IMR-90 (cell line): ENCODE results near the gene CYS1. TPM values are rescaled to one million over a fixed set of nuclear protein-coding genes. Genes with fewer than 3 reads are reported as not detected.

Experiments used
- ATAC-seq: fragments of 200-7000 bp; cut with Tn5 transposase; 2 replicates; pipeline ENCODE4 v1.9.1; 2020; ENCODE audit warnings: low read depth, mild to moderate bottlenecking, moderate library complexity
- BruUV-seq: library from RNA; stranded (reverse); fragments of 400-500 nt; replicated peaks from 2 replicates; lab custom pipeline; 2021; lab: Mats Ljungman, UMichigan
- CTCF ChIA-PET: fragments of 300-600 bp; formaldehyde crosslinking; extraction: SDS; loops from one replicate; lab custom pipeline; 2021; ENCODE audit warnings: antibody characterized with exemption; lab: Yijun Ruan, JAX
- POLR2A ChIA-PET: fragments of 300-600 bp; sonication (Branson Sonifier 250); formaldehyde crosslinking; loops from one replicate; lab custom pipeline; 2022; ENCODE audit warnings: antibody characterized with exemption; ENCODE audit not compliant: unreplicated experiment; lab: Charles Lee
- DNase-seq: peaks from one replicate; pipeline ENCODE4 v3.0.0; 2013
- H2AFZ ChIP-seq: replicated peaks from 2 replicates; pipeline ENCODE3; 2013; ENCODE audit warnings: low read length, mild to moderate bottlenecking; ENCODE audit not compliant: poor library complexity
- H2AK5ac ChIP-seq: 2 replicates; pipeline ENCODE4 v1.6.1; 2013; ENCODE audit warnings: low read depth, low read length, inconsistent platforms
- H2AK9ac ChIP-seq: replicated peaks from 2 replicates; pipeline ENCODE3; 2013; ENCODE audit warnings: mild to moderate bottlenecking, low read depth, low read length, moderate library complexity; ENCODE audit not compliant: poor library complexity
- H2BK120ac ChIP-seq: 2 replicates; pipeline ENCODE4 v1.6.1; 2013; ENCODE audit warnings: low read depth, low read length, inconsistent platforms
- H2BK15ac ChIP-seq: 3 replicates; pipeline ENCODE4 v1.6.1; 2013; ENCODE audit warnings: low read depth, low read length, inconsistent platforms
- H2BK20ac ChIP-seq: 2 replicates; pipeline ENCODE4 v1.6.1; 2013; ENCODE audit warnings: low read depth, mild to moderate bottlenecking, inconsistent platforms, low read length, moderate library complexity
- H2BK5ac ChIP-seq: 2 replicates; pipeline ENCODE4 v1.6.1; 2013; ENCODE audit warnings: mild to moderate bottlenecking, low read depth, low read length, inconsistent platforms; ENCODE audit not compliant: poor library complexity, severe bottlenecking
- H3K14ac ChIP-seq: replicated peaks from 2 replicates; pipeline ENCODE4 v1.6.1; 2013; ENCODE audit warnings: low read depth, low read length, inconsistent platforms
- H3K18ac ChIP-seq: 2 replicates; pipeline ENCODE4 v1.6.1; 2013; ENCODE audit warnings: low read depth, low read length, control low read depth
- H3K23ac ChIP-seq: 2 replicates; pipeline ENCODE4 v1.6.1; 2013; ENCODE audit warnings: low read depth, low read length, inconsistent platforms
- H3K27ac ChIP-seq: 2 replicates; pipeline ENCODE4 v1.5.1; 2013; ENCODE audit warnings: mild to moderate bottlenecking, control low read depth, low read length; ENCODE audit not compliant: insufficient read depth
- H3K27me3 ChIP-seq: 2 replicates; pipeline ENCODE4 v1.6.1; 2013; ENCODE audit warnings: low read length; ENCODE audit not compliant: control insufficient read depth, insufficient read depth
- H3K36me3 ChIP-seq: 2 replicates; pipeline ENCODE4 v1.6.1; 2013; ENCODE audit warnings: low read length, mixed read lengths; ENCODE audit not compliant: control insufficient read depth, insufficient read depth
- H3K4ac ChIP-seq: 2 replicates; pipeline ENCODE4 v1.6.1; 2013; ENCODE audit warnings: low read depth, low read length, inconsistent platforms
- H3K4me1 ChIP-seq: 2 replicates; pipeline ENCODE4 v1.6.1; 2013; ENCODE audit warnings: low read length, mixed read lengths; ENCODE audit not compliant: control insufficient read depth, insufficient read depth
- H3K4me2 ChIP-seq: 2 replicates; pipeline ENCODE4 v1.6.1; 2013; ENCODE audit warnings: low read depth, mild to moderate bottlenecking, control low read depth, low read length, moderate library complexity
- H3K4me3 ChIP-seq: 2 replicates; pipeline ENCODE4 v1.5.1; 2013; ENCODE audit warnings: low read depth, mild to moderate bottlenecking, control low read depth, low read length, moderate library complexity; ENCODE audit not compliant: insufficient read depth
- H3K56ac ChIP-seq: 2 replicates; pipeline ENCODE4 v1.6.1; 2013; ENCODE audit warnings: low read length, inconsistent platforms; ENCODE audit not compliant: insufficient read depth; ENCODE audit errors: extremely low read depth
- H3K79me1 ChIP-seq, 2 experiments: 2 replicates each; pipeline ENCODE4 v1.6.1; 2013; ENCODE audit warnings: low read length in 2 of 2, inconsistent platforms in 1 of 2, low read depth in 1 of 2
- H3K9ac ChIP-seq: 2 replicates; pipeline ENCODE4 v1.6.1; 2013; ENCODE audit warnings: low read depth, low read length, control low read depth
- H3K9me1 ChIP-seq: 2 replicates; pipeline ENCODE4 v1.6.1; 2013; ENCODE audit warnings: low read length, inconsistent platforms; ENCODE audit not compliant: insufficient read depth
- H3K9me3 ChIP-seq: 2 replicates; pipeline ENCODE4 v1.6.1; 2013; ENCODE audit warnings: low read length; ENCODE audit not compliant: control insufficient read depth, insufficient read depth
- H4K20me1 ChIP-seq: 2 replicates; pipeline ENCODE4 v1.6.1; 2013; ENCODE audit warnings: low read length, inconsistent platforms; ENCODE audit not compliant: insufficient read depth
- H4K5ac ChIP-seq: 2 replicates; pipeline ENCODE4 v1.6.1; 2013; ENCODE audit warnings: mild to moderate bottlenecking, low read depth, low read length, control low read depth
- H4K8ac ChIP-seq, 2 experiments: 2 replicates each; pipeline ENCODE4 v1.6.1; 2013; ENCODE audit warnings: low read depth in 2 of 2, low read length in 2 of 2, control low read depth in 1 of 2, inconsistent platforms in 1 of 2
- H4K91ac ChIP-seq: 2 replicates; pipeline ENCODE4 v1.6.1; 2013; ENCODE audit warnings: low read depth, low read length, inconsistent platforms; ENCODE audit not compliant: insufficient read depth
- CEBPB ChIP-seq: IDR thresholded peaks from 2 replicates; pipeline ENCODE4 v1.6.1; 2012; ENCODE audit warnings: low read depth, low read length, improper control_type of control experiment
- CHD1 ChIP-seq: IDR thresholded peaks from 2 replicates; pipeline ENCODE4 v1.6.1; 2012; ENCODE audit warnings: low read depth, low read length, improper control_type of control experiment
- MAFK ChIP-seq: IDR thresholded peaks from 2 replicates; pipeline ENCODE4 v1.6.1; 2012; ENCODE audit warnings: low read depth, low read length, improper control_type of control experiment
- WGBS, 2 experiments: methylation state at CpG; one replicate each; pipeline versions ENCODE4 v1.1.5 to v1.1.7; 2013; ENCODE audit warnings: missing lambda C conversion rate in 2 of 2; ENCODE audit not compliant: insufficient read length in 1 of 2; ENCODE audit errors: extremely low coverage in 2 of 2; 5-methylcytosine and 5-hydroxymethylcytosine counted together
- dilution Hi-C: fragments of 300-500 bp; cut with HindIII; formaldehyde crosslinking; loops from one replicate; pipeline ENCODE4 v1.14.3; 2018; ENCODE audit warnings: low sequenced_read_pairs; ENCODE audit not compliant: unreplicated experiment
- in situ Hi-C: fragments of 300-500 bp; cut with MboI; formaldehyde crosslinking; loops from 3 replicates; pipeline ENCODE4 v1.14.3; 2019; ENCODE audit warnings: low sequenced_read_pairs, inconsistent platforms, mixed read lengths
- intact Hi-C: fragments of 100-400 bp; cut with micrococcal nuclease; formaldehyde crosslinking; loops from 2 replicates; pipeline ENCODE4 v1.10.0; 2022
- polyA plus RNA-seq, 3 experiments: library from polyadenylated mRNA; depleted of rRNA; stranded (reverse); fragments of >200 nt; gene quantifications; 2 replicates each; pipeline ENCODE4 v1.2.3, GENCODE V29; 2012; ENCODE audit warnings: low replicate concordance in 1 of 3
- total RNA-seq: library from RNA; depleted of rRNA; stranded (reverse); fragments of >200 nt; gene quantifications from 2 replicates; pipeline ENCODE4 v1.2.3, GENCODE V29; 2012

CYS1 gene
- total and polyA plus RNA-seq, 2 of the 4 experiments (the other 2 are of a cell fraction), result under 0.01 to 0.12 TPM

GRCh38 chr2:10091182-10091888 is 11.1 kb upstream of the CYS1 start (continued):
- TF ChIP-seq CHD1, result no peak

GRCh38 chr2:10089565-10090190 is 9.5 kb upstream of the CYS1 start:
- dilution Hi-C loops, result no loop called here
- BruUV-seq, result no TSS peak

More at GRCh38 chr2:10089565-10090190, 9.5 kb upstream of the CYS1 start:
- H3K14ac ChIP-seq, result no peak overlapping the region
- H3K4me2 ChIP-seq, result no peak overlapping the region
- POLR2A ChIA-PET, result no interaction called here
- no peaks in the 10 kb centered on the region for H3K4me1 ChIP-seq
- no peak overlapping the region for H2BK5ac ChIP-seq
- no peaks in the 10 kb centered on the region for H3K9me1 ChIP-seq
- ATAC-seq (no peak), DNase-seq (no peak)
- H3K56ac ChIP-seq, result no peak overlapping the region
- no peak overlapping the region for H2AK5ac ChIP-seq
- no peak overlapping the region for H3K9ac ChIP-seq
- no peak overlapping the region for H4K5ac ChIP-seq
- no peak overlapping the region for H2BK20ac ChIP-seq
- H3K36me3 ChIP-seq, result no peaks in the 10 kb centered on the region
- H3K79me1 ChIP-seq, result no peaks in the 10 kb centered on the region
- H2AK9ac ChIP-seq, result no peak overlapping the region
- no peak overlapping the region for H3K18ac ChIP-seq
- H2AFZ ChIP-seq, result no peak overlapping the region
- no peak overlapping the region for H2BK120ac ChIP-seq
- no peak overlapping the region for H3K4ac ChIP-seq
- H4K20me1 ChIP-seq, result no peaks in the 10 kb centered on the region
- no CpG with 5 or more reads among the region's 5 CpGs for WGBS, 2 experiments
- H3K27ac ChIP-seq, result no peak overlapping the region
- TF ChIP-seq MAFK (no peak), CEBPB (0 out of 2 replicates have a peak, but pooled peaks have one; percentile 4)
- in situ Hi-C loops (no loop called here), intact Hi-C loops (no loop called here)
- H3K23ac ChIP-seq, result no peak overlapping the region
- H2BK15ac ChIP-seq, result no peak overlapping the region
- CTCF ChIA-PET, result interaction anchor here (1.3 to 2.6 kb wide), 2 partner anchors 17 to 320 kb away, joined by 3 to 10 read pairs; no protein-coding TSS in a partner anchor
- H4K8ac ChIP-seq, result no peak overlapping the region
- H4K91ac ChIP-seq, result no peak overlapping the region
- H3K27me3 ChIP-seq, result peaks cover 59% of the 10 kb centered on the region
- no peak overlapping the region for H3K4me3 ChIP-seq
- H3K9me3 ChIP-seq, result peaks cover 10% of the 10 kb centered on the region
